Common myeloid progenitor, CD34-positive (primary cell): ENCODE results near the gene MED12L.
A peak's percentile ranks its signal among the peaks of the same experiment; 100 is the strongest.

Experiments used
- CTCF ChIA-PET: fragments of 350-600 bp; sonication (Branson Sonifier 250); formaldehyde crosslinking; loops from one replicate; lab custom pipeline; 2021; ENCODE audit warnings: antibody characterized with exemption; lab: Charles Lee
- POLR2A ChIA-PET: fragments of 350-600 bp; sonication (Branson Sonifier 250); formaldehyde crosslinking; loops from one replicate; lab custom pipeline; 2021; ENCODE audit warnings: antibody characterized with exemption; lab: Charles Lee
- DNase-seq, 3 donors: peaks; one replicate each; pipeline versions ENCODE4 v3.0.0 to v3.0.0-alpha.2; 2013
- H3K27ac ChIP-seq, 2 experiments: 1 replicate in 1 of 2; 2 replicates in 1 of 2; pipeline ENCODE4 v1.7.0; 2013; ENCODE audit warnings: inconsistent platforms in 2 of 2, low read length in 2 of 2, mild to moderate bottlenecking in 2 of 2, low read depth in 1 of 2, moderate library complexity in 1 of 2; ENCODE audit not compliant: severe bottlenecking in 2 of 2, insufficient read depth in 1 of 2, poor library complexity in 1 of 2
- H3K27me3 ChIP-seq, 5 experiments: replicated peaks in 2 of 5; 1 replicate in 3 of 5; 2 replicates in 2 of 5; pipeline versions ENCODE4 v1.6.1 to v1.7.0; 2013; ENCODE audit warnings: low read length in 4 of 5, mild to moderate bottlenecking in 2 of 5, moderate library complexity in 2 of 5, inconsistent platforms in 1 of 5; ENCODE audit not compliant: insufficient read depth in 5 of 5, control insufficient read depth in 4 of 5
- H3K36me3 ChIP-seq, 4 experiments: 1 replicate in 2 of 4; 2 replicates in 2 of 4; pipeline versions ENCODE4 v1.6.1 to v1.7.0; 2013; ENCODE audit warnings: low read length in 3 of 4, control low read depth in 1 of 4, mild to moderate bottlenecking in 1 of 4; ENCODE audit not compliant: control insufficient read depth in 4 of 4, insufficient read depth in 4 of 4
- H3K4me1 ChIP-seq, 4 experiments: 1 replicate in 3 of 4; 2 replicates in 1 of 4; pipeline versions ENCODE4 v1.6.1 to v1.7.1; 2013; ENCODE audit warnings: low read length in 3 of 4, mild to moderate bottlenecking in 3 of 4, control low read depth in 1 of 4, inconsistent platforms in 1 of 4, moderate library complexity in 1 of 4; ENCODE audit not compliant: control insufficient read depth in 4 of 4, insufficient read depth in 4 of 4; ENCODE audit errors: control extremely low read depth in 1 of 4
- H3K4me3 ChIP-seq, 7 experiments: 1 replicate in 4 of 7; 2 replicates in 3 of 7; pipeline versions ENCODE4 v1.5.1 to v1.7.0; 2013; ENCODE audit warnings: mild to moderate bottlenecking in 7 of 7, low read length in 6 of 7, moderate library complexity in 6 of 7, inconsistent platforms in 2 of 7, low read depth in 2 of 7, control low read depth in 1 of 7; ENCODE audit not compliant: insufficient read depth in 4 of 7, control insufficient read depth in 1 of 7; ENCODE audit errors: extremely low read depth in 1 of 7
- H3K9me3 ChIP-seq, 5 experiments: 1 replicate in 4 of 5; 2 replicates in 1 of 5; pipeline versions ENCODE4 v1.6.1 to v1.7.1; 2013; ENCODE audit warnings: low read length in 4 of 5, mild to moderate bottlenecking in 2 of 5, inconsistent platforms in 1 of 5, low read depth in 1 of 5, moderate library complexity in 1 of 5; ENCODE audit not compliant: control insufficient read depth in 4 of 5, insufficient read depth in 2 of 5; ENCODE audit errors: control extremely low read depth in 1 of 5
- WGBS: methylation state at CpG from one replicate; pipeline ENCODE4 v1.1.5; 2013; ENCODE audit not compliant: insufficient coverage; 5-methylcytosine and 5-hydroxymethylcytosine counted together

MED12L gene

DNA sequence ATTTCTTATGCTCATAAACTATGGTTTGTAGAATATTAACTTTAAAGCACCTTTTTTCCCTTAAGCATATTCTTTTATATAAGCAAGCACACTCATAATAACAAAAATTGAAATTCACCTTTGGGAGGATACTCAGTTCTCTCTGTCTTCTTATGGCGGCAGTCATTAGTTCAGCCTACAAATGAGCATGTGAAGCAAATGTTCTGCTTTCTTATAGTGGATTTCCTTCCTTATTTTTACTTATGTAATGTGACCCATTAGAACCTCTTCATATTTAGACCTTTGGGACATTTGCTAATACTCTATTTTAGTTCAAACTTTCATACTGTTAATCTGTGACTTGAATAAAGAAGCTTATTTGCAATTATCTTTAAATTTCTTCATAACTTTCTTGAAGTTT lies 243.9 kb downstream of the MED12L start, which contains the start of gene P2RY13:
Gene P2RY13 (minus strand): TSS at position 187 of the 400 bp plus-strand sequence. CDS start 21 bp downstream, at position 166.
- Histone ChIP-seq H3K9me3 (no peaks in the 10 kb centered on the region), H3K4me3 (peak within 1 kb of the TSS in 6 of 7 experiments; percentile 20 to 69 (median 42)), H3K27ac (peak within 1 kb of the TSS; percentile 10 to 67), H3K36me3 (no peaks in the 10 kb centered on the region), H3K27me3 (no peaks in the 10 kb centered on the region), H3K4me1 (peaks cover 20 to 46% (median 28%) of the 10 kb centered on the region in 4 experiments)
- DNase-seq: peak in 2 of 3 donors; percentile 39 to 60
- POLR2A ChIA-PET: interaction anchor here (0.6 kb wide), 1 partner anchor 51 kb away, joined by 4 read pairs; no protein-coding TSS in a partner anchor
- no CpG with 5 or more reads among the region's 1 CpG for WGBS
- CTCF ChIA-PET: interaction anchor here (0.8 to 1.4 kb wide), 2 partner anchors 10 to 26 kb away, joined by 3 to 4 read pairs; no protein-coding TSS in a partner anchor

DNA sequence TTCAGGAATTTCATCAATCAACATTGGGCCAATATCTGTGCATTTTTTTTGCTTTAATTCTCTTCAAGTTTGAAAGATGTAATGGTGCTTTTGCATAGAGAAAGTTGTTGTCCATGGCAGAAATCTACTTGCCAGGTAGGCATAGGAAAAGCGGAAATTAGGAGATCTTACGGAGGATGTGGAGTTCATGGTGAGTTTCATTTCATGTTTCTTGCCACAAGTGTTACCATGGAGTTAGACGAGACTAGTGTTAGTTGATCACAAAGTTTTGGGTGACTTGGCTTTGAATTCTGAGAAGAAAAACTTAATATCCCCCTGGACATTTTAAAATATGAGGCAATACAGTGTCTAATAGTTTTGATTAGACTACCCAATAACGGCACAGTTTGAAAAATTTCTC lies 244.9 kb downstream of the MED12L start:
- Histone ChIP-seq H3K36me3 (no peaks in the 10 kb centered on the region), H3K9me3 (no peaks in the 10 kb centered on the region), H3K4me3 (peak overlapping the region in 1 of 7 experiments; percentile 47), H3K4me1 (peaks cover 20 to 45% (median 28%) of the 10 kb centered on the region in 4 experiments), H3K27me3 (no peaks in the 10 kb centered on the region), H3K27ac (no peak overlapping the region)
- ChIA-PET POLR2A (no interaction called here), CTCF (no interaction called here)
- WGBS: no CpG with 5 or more reads among the region's 4 CpGs
- DNase-seq: no peak

DNA sequence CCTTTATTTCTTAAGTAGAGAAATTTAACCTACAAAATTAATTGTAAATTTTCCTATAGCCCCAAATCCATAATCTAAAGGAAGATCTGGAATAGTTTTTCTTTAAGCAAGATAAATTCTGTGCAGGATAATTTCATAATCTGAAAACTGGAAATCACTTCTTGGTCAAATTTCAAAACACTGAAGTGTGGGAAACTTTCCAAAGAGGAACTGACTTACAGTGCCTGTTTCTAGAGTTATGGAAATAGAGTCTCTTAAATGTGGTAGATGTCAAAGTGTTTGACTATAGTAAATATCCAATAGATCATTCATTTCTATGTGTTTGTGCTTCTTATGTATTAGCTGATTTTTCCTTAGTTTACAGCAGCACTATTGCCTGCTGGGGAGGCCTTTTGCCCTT lies 245.4 kb downstream of the MED12L start:
- Histone ChIP-seq H3K9me3 (no peaks in the 10 kb centered on the region), H3K4me3 (peak overlapping the region in 1 of 7 experiments; percentile 47), H3K27me3 (no peaks in the 10 kb centered on the region), H3K27ac (no peak overlapping the region), H3K4me1 (peaks cover 20 to 45% (median 28%) of the 10 kb centered on the region in 4 experiments), H3K36me3 (no peaks in the 10 kb centered on the region)
- ChIA-PET POLR2A (no interaction called here), CTCF (interaction anchor here (1.4 kb wide), 1 partner anchor 15 kb away, joined by 3 read pairs; no protein-coding TSS in a partner anchor)
- peak in 2 of 3 donors; percentile 40 to 42 for DNase-seq

DNA sequence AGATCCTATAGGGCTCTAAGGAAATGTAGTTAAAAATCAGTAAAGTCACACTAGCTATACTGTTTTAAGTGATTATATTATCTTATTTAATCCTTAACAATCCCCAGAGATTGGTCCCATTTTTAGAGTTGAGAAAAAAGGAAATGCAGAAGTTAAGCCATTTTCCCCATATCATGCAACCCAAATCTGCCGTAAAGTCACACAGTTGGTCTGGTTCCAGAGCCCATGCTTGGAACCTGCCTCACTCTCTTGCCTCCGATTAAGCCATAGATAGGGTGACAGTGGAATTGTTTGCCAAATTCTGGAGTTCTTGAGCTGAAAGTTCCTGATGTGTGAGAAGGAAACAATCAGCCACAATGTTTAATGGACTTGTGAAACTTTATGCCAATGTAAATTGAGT lies 246.2 kb downstream of the MED12L start:
- CTCF ChIA-PET: interaction anchor here (0.7 to 1.4 kb wide), 2 partner anchors 12 to 15 kb away, joined by 3 to 4 read pairs; no protein-coding TSS in a partner anchor
- peaks cover 20 to 45% (median 28%) of the 10 kb centered on the region in 4 experiments for H3K4me1 ChIP-seq
- POLR2A ChIA-PET: no interaction called here

DNA sequence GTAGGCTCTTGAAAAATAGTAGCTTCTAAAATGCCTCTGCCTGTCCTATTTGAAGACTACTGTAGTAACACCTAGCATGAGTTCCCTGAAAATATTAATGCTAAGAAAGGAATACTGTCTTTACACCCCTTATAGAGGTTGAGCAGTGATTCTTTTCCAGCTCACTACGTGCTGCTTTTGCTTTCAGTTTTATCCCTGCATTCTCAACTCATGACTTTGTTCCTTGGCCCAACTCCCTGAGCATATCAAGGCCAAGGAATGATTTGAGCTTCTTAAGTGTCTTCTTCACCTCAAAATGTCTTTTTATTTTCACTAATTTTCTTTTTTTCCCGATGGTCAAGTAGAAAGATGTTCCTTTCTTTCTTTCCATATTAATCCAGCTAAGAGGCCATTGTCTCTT lies 260.4 kb downstream of the MED12L start:
- WGBS: 64% methylated on average over 2 of the region's 2 CpGs
- DNase-seq: peak in 2 of 3 donors; percentile 41 to 58
- Histone ChIP-seq H3K9me3 (no peaks in the 10 kb centered on the region), H3K4me3 (peak overlapping the region in 4 of 7 experiments; percentile 30 to 59 (median 44)), H3K27me3 (no peaks in the 10 kb centered on the region), H3K27ac (peak overlapping the region in 1 of 2 experiments; percentile 14), H3K4me1 (peaks cover 13 to 38% (median 29%) of the 10 kb centered on the region in 4 experiments), H3K36me3 (peaks cover 0 to 4% (median 2%) of the 10 kb centered on the region in 4 experiments)
- ChIA-PET POLR2A (no interaction called here), CTCF (interaction anchor here (0.6 to 1.4 kb wide), 5 partner anchors 12 to 1118 kb away, joined by 3 to 4 read pairs (median 3); no protein-coding TSS in a partner anchor)

More for the DNA sequence above, 246.2 kb downstream of the MED12L start:
- 100% methylated on average over 1 of the region's 2 CpGs for WGBS
- no peak overlapping the region for H3K27ac ChIP-seq
- H3K36me3 ChIP-seq: no peaks in the 10 kb centered on the region
- H3K4me3 ChIP-seq: no peak overlapping the region
- H3K9me3 ChIP-seq: no peaks in the 10 kb centered on the region
- DNase-seq: no peak
- H3K27me3 ChIP-seq: no peaks in the 10 kb centered on the region

DNA sequence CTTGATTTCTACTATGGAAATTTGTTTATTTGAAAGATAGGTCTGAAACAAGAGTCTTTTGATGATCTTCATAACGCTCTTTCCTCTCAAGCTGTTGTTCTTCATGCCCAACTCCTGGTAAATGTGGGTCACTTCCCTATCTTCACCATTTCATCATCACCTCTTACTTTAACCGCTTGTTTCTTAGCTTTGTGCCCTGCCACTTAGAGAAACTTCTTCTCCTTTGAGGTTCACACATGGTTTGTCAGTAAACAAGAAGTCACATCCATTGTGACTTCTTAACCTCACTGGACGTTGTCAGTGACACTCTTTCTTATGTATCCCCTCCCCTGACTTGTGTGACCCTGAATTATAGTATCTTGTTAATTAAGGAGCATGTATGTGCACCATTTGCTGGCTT lies 260.8 kb downstream of the MED12L start:
- H3K4me3 ChIP-seq: peak overlapping the region in 3 of 7 experiments; percentile 3 to 59 (median 54)
- peaks cover 0 to 4% (median 2%) of the 10 kb centered on the region in 4 experiments for H3K36me3 ChIP-seq
- no peaks in the 10 kb centered on the region for H3K27me3 ChIP-seq
- DNase-seq: peak in 2 of 3 donors; percentile 61 to 71
- WGBS: 85% methylated on average over 2 of the region's 3 CpGs
- peak overlapping the region in 1 of 2 experiments; percentile 53 for H3K27ac ChIP-seq
- peaks cover 16 to 39% (median 32%) of the 10 kb centered on the region in 4 experiments for H3K4me1 ChIP-seq
- CTCF ChIA-PET: interaction anchor here (0.6 to 1.4 kb wide), 6 partner anchors 12 to 1117 kb away, joined by 3 to 4 read pairs (median 3); no protein-coding TSS in a partner anchor
- H3K9me3 ChIP-seq: no peaks in the 10 kb centered on the region
- POLR2A ChIA-PET: no interaction called here

DNA sequence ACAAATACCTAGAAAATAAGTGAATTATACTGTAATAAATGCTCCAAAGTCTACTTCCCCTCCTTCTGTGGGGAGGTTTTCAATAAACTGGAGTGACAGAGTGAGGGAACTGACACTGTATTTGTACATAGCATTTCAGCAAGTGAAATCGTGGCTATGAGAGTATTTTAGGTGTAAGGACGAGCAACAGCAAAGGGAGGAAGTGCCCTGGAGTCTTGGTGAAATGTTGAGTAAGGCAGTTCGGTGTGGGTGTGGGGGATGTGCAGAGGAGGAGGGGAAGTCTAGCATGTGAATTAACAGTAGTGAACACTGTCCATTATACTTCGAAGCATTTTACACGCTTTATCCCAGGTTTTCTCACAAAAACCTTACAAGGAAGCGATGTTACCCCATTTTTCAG lies 262.0 kb downstream of the MED12L start:
- Histone ChIP-seq H3K36me3 (peaks cover 0 to 4% (median 2%) of the 10 kb centered on the region in 4 experiments), H3K9me3 (no peaks in the 10 kb centered on the region), H3K4me1 (peaks cover 24 to 51% (median 41%) of the 10 kb centered on the region in 4 experiments), H3K27ac (peak overlapping the region; percentile 57 to 66), H3K27me3 (no peaks in the 10 kb centered on the region), H3K4me3 (peak overlapping the region in 2 of 7 experiments; percentile 32 to 48)
- POLR2A ChIA-PET: no interaction called here
- DNase-seq: peak in 2 of 3 donors; percentile 66 to 74
- WGBS: 25% methylated on average over 4 of the region's 6 CpGs
- CTCF ChIA-PET: interaction anchor here (1.0 kb wide), 1 partner anchor 19 kb away, joined by 3 read pairs; no protein-coding TSS in a partner anchor
